GM18520 (cell line): ENCODE measurements around the gene ADAM11.

Experiments
- ATAC-seq: cut with Tn5 transposase; IDR thresholded peaks from one replicate; pipeline ENCODE4 v1.9.1; 2021; ENCODE audit not compliant: unreplicated experiment

ADAM11 gene

GRCh38 chr17:44829523-44830358 lies 71.0 kb downstream of the ADAM11 start, which contains the start of gene GJC1:
GJC1 (minus strand) TSS chr17:44830287; CDS start chr17:44805817, 24,470 bp downstream.
- ATAC-seq: no peak

DNA sequence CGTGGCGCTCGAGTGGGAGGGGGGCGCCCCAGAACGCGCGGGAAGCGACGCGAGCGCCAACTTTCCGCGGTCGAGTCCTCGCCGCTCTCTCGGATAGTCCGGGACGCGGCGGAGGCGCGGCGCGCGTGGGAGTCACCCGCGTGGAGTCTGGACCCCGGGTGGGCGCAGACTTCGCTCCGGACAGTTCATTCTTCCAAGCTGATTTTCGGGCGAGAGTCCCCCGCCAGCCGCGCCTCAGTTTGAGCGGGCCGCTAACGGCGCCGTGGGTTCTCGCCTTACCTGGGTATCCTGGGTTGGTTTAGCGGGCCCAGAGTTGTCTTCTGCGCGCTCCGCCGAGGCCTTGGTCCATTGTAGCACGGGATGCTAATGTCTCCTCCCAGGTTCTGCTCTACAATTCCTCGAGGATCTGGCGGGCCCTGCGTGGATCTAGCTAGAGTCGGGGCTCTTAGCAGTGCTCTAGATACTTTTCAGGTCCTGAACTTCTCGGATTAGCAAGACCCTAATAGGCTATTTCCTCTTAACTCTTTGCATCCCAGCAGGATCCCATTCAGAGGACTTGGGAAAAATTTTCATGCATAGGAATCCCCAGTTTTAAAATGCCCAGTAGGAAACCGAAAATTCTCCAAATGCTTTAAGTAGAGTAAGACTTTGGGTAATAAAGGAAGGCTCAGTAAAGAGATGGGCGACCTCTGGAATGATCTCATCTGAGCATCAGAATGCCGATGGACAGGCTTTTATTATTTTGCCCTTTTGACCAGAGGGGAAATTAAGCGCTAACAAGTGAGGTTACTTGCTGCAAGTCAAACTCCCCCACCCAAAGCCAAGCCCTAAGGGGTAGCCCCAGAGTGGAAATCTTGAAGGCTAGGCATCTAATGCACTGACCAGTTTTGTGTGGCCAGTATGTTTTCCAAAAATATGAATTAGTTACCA lies 71.8 kb downstream of the ADAM11 start:
- no peak for ATAC-seq

DNA sequence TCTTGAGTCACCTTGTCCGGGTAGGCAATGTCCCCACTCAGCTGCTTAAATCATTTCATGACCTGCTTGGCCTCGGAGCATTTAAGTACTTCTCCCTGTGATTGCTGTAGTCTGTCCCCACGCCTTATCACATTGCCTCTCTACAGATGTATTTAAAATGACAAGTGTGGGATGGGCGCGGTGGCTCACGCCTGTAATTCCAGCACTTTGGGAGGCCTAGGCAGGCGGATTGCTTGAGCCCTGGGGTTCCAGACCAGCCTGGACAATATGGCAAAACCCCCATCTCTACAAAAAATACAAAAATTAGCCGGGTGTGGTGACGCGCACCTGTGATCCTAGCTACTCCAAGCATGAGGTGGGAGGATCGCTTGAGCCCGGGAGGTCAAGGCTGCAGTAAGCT lies 72.6 kb downstream of the ADAM11 start:
- ATAC-seq: no peak
